NCI-H146 (cell line): Measurements from ENCODE around the gene SLC15A5.
A peak's percentile ranks its signal among the peaks of the same experiment; 100 is the strongest.

Source experiments
- DNase-seq: peaks from one replicate; lab custom pipeline; 2025; lab: John Stamatoyannopoulos, UW

SLC15A5 gene, protein sequence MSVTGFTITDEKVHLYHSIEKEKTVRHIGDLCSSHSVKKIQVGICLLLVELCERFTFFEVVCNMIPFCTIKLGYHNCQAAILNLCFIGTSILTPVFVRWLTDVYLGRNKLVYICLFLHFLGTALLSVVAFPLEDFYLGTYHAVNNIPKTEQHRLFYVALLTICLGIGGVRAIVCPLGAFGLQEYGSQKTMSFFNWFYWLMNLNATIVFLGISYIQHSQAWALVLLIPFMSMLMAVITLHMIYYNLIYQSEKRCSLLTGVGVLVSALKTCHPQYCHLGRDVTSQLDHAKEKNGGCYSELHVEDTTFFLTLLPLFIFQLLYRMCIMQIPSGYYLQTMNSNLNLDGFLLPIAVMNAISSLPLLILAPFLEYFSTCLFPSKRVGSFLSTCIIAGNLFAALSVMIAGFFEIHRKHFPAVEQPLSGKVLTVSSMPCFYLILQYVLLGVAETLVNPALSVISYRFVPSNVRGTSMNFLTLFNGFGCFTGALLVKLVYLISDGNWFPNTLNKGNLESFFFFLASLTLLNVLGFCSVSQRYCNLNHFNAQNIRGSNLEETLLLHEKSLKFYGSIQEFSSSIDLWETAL

DNA sequence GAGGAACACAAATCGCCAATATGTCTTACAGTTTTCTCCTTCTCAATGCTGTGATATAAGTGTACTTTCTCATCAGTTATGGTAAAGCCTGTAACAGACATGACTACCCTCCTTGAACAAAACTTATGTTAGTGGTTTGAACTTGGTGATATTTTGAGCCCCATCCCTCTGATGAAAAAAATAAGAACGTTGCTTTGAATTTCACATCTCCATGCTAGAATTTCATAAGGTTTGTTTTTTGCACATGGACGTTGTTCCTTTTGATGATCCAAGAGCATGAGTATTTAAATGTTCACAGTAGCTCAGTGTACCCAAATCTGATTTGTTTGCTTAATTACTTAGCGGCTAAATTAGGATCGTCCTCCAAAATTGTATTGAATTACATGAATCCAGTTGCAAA lies at the start of gene SLC15A5:
Gene SLC15A5, minus strand, starts transcription at position 101 of the 400 bp plus-strand sequence. Its CDS starts 0 bp downstream, at position 101.
- DNase-seq = no peak

DNA sequence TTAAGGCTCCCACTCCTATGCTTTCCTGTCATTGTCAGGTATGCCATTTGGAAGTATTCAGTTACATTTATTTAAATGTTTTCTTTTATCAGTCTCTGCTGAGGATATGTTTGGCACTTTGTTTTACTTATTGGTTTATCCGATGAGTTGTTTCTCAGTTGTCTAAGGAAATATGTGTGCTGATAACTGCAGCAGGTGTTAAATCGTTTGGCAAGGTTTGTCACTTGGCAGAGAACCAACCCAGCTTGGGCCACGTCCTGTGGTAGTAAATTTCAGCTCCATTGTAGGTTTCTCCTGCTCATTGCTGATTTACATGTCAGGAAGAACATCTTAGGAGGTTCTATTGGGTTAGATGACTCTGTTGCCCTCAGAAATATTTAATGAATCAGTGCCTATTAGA lies 47.9 kb upstream of the SLC15A5 start:
- peak; percentile 89 for DNase-seq

DNA sequence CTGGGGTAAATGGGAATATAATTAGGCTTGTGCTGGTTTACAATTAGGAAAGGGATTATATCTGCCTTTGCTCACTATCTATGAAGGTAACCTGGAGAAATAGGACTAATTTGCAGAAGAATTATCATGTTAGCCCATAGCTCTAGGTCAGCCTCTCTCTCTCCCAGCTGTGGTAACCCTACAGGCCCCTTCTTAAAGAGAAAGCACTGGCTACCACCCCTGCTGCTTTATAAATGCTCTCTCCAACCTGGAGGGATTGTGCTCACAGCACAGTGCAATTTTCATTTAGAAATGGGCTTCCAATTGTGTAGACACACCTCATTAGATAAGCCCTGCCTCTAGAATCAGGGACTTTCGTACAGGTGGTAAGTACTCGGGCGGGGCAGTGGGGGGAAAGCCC lies 47.3 kb upstream of the SLC15A5 start:
- peak; percentile 98 for DNase-seq

DNA sequence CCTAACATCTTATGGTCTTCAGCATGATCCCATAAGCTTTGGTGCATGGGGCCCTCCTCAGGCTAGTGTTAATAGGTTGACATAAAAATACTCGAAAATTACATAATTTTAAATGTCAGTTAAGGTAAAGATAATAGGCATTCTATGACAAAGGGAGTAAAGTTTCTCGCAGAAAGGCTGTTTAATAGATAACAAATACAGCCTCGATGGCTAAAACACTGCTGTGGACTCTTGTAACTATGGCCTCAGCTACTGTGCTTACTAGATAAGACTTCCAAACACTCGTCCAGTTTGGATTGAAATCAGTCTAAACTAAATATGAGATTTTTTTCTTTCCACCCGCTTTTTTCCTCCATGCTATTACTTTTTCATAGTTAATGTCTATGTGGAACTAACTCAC lies 46.8 kb upstream of the SLC15A5 start:
- DNase-seq = peak; percentile 67

DNA sequence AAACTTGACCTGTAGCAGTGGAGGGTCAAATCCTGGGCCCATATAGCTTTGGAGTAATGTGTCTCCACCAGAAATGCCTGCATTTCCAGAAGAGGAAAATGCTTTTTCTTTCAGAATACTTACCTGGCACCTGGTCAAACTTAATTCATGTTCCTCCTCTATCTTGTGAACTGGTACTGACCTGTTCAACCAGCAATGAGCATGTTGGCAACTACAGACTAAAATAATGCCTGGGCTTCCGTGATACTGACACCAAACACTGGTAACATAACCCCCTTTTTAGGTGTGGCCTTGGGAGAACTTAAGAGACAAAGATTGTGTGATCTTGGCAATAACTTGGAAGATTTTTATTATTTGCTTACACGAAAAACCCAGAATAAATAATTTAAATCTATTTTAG lies 46.2 kb upstream of the SLC15A5 start:
- peak; percentile 62 for DNase-seq

DNA sequence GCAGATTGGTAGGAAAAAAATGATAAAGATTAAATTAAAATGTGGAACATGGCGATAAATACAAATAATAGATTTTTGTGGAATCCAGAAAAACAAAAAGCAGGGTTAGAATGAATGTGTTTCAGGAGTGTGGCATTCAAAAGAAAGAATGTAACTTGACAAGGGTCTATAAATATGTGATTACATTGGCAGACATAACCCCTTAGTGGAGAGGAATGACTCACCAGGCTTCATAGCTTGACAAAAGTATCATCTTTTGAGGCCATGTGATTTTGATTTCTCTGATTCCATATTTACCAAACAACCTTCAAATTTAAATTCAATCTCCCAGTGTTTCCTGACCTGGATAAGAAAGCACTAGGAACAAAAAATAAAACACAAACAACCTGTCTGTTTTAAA lies 45.5 kb upstream of the SLC15A5 start:
- DNase-seq = peak; percentile 19

DNA sequence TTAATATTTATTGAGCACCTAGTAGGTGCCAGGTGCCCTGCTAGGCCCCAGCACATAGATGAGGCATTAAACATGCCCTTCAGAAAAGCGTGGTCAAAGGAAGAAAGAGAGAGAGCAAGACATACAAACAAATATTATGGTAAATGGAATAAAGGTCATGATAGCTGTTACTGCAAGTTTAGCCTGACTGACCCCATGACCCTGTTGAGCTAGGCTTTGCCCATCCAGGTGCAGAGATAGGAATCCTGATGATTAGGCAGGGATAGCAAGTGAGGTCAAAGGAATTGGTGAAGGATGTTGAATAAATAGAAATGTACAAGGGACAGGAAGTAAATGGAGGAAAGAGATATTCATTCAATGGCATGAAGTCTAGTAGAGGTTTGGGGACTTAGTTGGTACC lies 33.4 kb upstream of the SLC15A5 start:
- no peak for DNase-seq

DNA sequence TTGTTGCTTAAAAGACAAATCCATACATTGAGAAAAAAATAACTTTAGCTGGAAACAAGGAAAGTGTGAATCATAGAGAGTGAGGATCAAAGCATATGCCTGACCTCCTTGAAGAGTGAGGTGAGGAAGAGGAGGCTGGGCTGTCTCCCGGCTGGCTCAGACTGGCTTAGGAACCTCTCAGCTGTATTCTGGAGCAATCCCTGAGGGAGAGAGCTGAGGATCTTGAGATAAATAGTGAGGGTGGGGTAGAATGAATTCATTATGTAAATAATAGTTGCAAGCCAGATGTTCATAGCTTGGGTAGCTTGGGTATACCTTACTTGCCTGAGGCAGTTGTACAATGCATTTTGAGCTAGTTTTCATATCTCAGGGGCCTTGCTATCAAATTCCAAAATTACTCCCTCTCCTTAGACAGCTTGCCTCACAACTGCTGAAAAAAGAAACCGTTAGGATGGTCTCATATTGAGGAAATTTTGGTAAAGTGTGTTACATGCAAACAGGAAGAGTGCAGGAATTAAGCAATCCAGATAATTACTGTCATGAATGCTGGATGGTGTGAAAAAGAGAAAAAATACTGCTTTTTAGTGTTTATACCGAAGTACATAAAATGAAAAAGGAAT lies 30.5 kb upstream of the SLC15A5 start:
- no peak for DNase-seq

DNA sequence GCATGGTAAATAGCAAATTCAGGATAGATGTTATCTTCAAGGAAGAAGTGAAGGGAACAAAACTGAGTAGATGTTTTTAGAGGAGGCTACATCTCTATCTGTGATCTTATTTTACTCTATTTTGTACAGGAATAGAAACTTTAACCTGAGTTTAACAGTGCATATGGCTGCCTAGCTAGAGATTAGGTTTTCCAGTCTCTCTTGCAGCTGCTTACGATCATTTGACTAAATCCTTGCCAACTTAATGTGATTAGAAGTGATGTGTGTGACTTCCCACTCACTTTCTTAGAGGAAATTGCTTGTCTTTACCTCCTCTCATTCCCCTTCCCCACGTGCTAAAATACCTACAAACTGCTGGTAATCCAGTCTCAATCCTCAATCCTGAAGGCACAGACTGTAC lies 26.5 kb upstream of the SLC15A5 start:
- no peak for DNase-seq

DNA sequence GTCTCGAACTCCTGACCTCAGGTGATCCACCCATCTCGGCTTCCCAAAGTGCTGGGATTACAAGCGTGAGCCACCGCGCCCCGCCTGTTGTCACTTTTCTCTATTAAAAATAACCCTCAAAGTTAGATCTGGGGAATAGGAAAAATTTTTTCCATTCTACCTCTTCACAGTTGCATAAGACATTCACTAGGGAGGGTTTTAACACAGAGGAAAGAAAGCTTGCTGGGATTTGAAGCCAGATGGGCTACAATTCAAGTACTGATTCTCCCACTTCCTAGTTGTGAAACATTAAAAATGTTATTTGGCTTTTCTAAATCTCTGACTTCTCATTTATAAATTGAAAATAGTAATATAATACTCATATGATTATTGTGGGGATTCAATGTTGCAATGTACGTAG lies 23.3 kb upstream of the SLC15A5 start:
- DNase-seq = no peak

DNA sequence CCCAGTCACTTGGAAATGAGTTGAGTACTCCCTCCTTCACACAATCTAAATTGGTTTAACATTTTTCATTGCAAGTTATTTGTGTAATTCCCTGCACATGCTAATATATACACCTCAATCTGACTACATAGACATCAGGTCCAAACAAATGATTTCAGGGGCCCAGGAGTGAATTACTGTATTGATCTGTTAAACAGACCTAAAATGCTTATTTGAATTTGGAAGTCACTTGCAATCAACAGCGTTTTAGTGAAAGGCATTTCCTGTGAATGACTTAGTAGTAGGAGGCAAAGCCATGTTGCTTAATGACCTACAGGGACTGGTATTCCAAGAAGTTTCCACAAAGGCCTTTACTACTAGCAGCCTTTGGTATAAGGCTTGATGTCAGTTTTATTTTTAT lies 22.6 kb upstream of the SLC15A5 start:
- DNase-seq = no peak

DNA sequence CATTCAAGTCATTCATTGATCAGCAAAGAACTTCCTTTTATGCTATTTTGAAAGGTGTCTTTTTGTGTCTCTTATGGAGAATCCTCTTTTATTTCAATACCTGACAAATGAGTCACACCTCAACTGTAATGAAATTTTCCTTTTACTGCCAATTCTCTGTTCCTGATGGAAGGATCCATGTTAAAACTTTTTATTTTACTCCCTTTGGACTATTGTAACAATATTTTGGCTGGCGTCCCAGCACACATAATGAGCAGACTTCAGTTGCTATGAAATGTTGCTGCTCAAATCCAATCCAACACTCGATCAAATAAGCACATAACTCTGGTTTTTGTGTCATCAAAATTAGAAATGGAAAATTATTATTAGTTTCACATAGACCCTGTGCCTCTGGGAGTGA lies 21.9 kb upstream of the SLC15A5 start:
- DNase-seq = no peak

DNA sequence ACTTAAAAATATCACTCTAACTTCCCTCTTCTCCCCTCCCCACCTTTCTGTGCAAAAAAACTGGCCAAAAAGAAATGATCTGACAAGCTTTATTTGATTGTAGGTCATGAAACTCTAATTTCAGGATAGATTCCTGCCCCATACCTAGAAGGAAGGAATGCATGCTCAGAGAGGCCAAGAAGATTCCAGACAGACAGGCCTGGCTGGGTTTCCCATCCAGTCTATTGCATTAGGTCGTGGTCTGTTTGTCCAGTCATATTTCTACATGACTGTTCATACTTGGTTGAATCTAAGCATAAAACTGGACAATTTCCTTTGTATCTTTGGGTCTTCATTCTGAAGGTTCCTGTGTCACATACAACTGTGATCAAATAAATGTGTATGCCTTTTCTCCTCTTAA lies 20.0 kb upstream of the SLC15A5 start:
- no peak for DNase-seq

DNA sequence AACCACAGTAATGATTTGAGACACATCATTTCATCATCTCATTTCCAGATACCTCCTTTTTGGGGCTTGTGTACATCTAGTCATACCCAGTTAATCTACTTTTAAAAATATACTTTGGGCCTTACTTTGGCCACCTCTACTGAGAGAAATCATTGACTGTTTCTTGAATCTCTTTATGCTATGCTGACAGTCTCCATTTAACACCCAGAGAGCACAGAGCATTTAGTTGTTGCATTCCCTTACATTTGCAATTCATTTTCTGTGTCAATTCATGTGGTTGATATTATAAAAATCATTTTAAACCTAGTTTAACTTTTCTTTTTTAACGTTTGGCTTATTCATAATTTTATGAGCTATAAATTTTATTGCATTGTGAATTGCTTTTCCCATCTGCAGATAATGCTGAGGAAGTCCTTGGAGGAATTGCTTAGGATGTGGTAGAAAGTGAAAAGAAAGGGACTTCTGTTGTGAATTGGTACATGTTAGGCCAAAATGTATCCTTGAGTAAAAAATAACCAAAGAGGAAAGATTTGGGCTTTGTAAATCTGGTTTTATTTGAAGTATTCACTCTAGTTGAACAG lies 17.0 kb upstream of the SLC15A5 start:
- DNase-seq = no peak

DNA sequence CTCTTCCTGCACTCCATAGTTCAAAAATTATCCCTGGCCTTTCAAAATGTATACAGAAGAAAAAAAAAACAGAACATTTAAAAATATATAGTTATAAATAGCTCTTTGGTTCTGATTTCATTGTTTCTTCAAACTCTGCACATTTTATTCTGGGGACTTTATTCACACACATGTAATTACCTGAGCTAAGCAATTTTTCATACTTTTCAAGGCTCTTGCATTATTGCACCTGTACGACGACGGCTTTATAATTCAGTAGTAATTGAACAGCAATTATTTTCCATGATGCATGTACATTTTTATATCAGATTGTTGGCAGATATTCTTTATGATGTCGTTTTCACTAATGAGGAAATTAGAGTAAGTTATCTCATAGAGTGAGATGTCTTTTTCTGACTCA lies 13.5 kb upstream of the SLC15A5 start:
- DNase-seq = no peak

DNA sequence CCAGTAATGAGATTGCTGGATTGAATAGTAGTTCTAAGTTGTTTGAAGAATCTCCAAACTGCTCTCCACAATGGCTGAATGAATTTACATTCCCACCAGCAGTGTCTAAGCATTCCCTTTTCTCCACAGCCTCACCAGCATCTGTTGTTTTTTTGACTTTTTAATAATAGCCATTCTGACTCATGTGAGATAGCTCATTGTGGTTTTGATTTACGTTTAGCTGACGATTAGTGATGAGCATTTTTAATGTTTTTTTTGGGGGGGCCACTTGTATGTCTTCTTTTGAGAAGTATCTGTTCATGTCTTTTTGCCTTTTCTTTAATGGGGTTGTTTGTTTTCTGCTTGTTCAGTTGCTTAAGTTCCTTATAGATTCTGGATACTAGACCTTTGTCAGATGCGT lies 8.1 kb upstream of the SLC15A5 start:
- DNase-seq = no peak

DNA sequence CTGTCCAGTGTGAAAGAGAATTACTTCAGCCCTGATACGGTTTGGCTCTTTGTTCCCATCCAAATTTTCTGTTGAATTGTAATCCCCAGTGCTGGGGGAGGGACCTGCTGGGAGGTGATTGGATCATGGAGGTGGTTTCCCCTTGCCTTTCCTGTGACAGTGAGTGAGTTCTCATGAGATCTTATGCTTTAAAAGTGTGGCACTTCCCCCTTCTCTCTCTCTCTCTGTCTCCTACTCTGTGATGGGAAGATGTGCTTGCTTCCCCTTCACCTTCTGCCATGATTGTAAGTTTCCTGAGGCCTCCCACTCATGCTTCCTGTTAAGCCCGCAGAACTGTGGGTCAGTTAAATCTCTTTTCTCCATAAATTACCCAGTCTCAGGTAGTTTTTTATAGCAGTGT lies 5.5 kb upstream of the SLC15A5 start:
- DNase-seq = no peak

DNA sequence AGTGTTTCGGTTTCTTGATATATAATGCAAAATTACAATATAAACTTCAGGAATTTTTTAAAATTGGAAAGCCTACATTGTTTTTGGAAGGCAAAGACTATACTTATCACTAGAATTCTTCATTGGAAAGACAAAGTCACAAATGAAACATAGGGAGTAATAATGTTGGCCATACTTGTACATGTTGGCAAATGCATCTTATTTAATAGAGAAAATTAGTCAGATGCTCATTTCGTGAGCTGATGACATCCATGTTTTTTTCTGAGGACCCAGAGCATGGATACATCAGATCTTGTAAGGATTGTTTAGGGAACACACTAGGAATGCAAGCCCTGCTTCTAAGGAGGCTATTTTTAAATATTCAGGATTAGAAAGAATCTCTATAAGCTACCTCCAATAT lies 4.6 kb upstream of the SLC15A5 start:
- DNase-seq = no peak

DNA sequence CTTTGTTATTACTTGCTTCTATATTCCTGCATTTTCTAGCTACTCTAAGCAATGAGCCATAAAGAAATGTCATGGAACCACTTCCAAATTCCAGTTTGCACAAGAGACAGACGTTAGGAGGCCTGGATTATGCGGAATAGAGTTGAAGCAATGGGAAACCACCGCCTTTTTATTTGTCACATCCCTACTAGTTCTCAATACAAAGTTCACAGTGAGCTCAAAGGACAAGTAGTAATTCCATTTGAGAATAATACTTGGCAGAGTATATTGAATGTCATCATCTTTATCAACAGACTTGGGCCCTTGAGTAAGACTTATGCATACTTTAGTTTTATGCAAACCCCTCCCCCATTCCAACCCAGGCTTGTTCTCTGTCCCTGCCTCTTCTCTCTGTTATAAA lies 3.7 kb upstream of the SLC15A5 start:
- no peak for DNase-seq

DNA sequence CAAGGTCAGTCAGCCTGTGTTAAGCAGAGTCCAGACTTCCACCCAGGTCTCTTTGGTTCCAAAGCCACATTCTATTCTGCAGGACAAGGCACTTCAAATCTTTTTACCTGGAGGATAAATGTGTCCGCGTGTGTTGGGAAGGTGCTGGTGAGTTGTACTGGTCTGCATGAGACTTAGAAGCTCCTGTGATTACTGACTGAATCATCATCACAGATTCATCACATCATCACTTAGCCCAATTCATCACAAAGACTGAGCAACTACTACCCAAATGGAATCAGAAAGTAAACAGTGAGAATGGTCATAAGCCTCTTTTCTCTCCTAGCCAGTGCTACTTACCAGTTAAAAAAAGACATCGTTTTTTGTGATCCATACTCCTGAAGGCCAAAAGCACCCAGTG lies 5.3 kb downstream of the SLC15A5 start:
- DNase-seq = no peak

DNA sequence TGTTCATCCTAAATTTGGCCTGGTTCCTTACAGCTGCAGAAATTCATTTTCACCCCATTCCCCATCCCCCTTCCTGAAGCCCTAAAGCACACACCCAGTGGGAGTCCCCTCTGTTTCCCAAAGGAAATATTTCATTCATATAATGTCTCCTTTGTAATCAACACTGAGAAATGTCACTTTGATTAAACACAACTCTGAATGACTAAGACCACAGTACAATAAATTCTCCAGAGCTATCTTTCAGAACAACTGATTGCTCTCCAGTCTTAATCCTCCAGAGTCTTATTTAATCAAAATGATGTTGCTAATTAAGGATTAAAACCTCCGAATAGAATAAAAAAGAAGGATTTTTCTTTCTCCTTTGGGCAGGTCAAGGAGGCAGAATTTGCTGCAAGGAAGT lies 6.4 kb downstream of the SLC15A5 start:
- peak; percentile 68 for DNase-seq

DNA sequence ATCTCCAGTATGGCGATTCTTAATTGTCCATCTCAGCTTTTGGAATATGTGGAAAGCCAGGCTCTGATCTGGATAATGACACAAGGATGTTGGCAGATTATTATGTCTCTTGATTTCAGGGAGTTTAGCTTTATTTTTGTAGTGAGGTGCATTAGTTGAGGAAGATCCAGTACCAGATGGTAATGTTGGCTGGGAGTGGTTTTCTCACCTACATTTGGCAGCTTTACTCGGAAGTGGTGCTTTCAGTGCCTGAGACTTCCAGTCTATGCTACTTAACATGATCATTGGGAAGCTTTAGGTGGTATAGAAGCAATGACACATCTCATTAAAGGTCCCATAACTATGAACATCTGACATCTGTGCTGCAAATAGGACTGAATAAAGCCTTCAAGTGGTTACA lies 7.5 kb downstream of the SLC15A5 start:
- no peak for DNase-seq

DNA sequence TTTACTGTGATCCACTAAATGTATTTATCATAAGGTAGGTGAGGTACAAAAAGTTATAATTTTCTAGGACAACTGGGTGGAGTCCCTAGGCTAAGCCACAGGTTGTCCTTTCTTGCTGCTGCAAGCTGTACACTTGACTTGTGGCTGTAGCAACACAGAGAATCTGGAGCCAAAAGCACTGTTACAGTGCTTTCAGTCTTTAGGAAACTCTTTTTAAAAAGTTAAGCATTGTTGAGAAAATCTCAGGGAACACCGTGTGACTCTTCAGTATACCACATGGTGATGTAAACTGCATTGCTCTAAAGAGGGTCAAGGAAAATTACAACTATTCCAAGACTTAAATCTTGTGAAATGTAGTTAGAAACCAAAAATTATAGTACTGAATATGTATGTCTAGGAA lies 11.4 kb downstream of the SLC15A5 start:
- no peak for DNase-seq
